IPS DF 6.9 (cell line): ENCODE results near the gene MPDZ.

Source experiments
- DNase-seq: peaks from one replicate; pipeline ENCODE4 v3.0.0-alpha.2; 2013; ENCODE audit warnings: low read depth, low spot score
- H3K27ac ChIP-seq: one replicate; pipeline ENCODE4 v1.5.1; 2013; ENCODE audit warnings: low read length, control low read depth
- H3K27me3 ChIP-seq: 2 replicates; pipeline ENCODE4 v1.6.1; 2013; ENCODE audit warnings: mild to moderate bottlenecking, low read length; ENCODE audit not compliant: control insufficient read depth, insufficient read depth
- H3K36me3 ChIP-seq: 2 replicates; pipeline ENCODE4 v1.6.1; 2013; ENCODE audit warnings: low read length; ENCODE audit not compliant: control insufficient read depth, insufficient read depth
- H3K4me1 ChIP-seq: 2 replicates; pipeline ENCODE4 v1.6.1; 2013; ENCODE audit warnings: low read length; ENCODE audit not compliant: control insufficient read depth, insufficient read depth
- H3K4me3 ChIP-seq: 2 replicates; pipeline ENCODE4 v1.5.1; 2013; ENCODE audit warnings: mild to moderate bottlenecking, low read length
- H3K9me3 ChIP-seq: 2 replicates; pipeline ENCODE4 v1.6.1; 2013; ENCODE audit warnings: low read length, inconsistent platforms; ENCODE audit not compliant: control insufficient read depth, insufficient read depth
- WGBS: extraction: QIAGEN DNeasy Blood & Tissue Kit; methylation state at CpG from one replicate; pipeline ENCODE4 v1.1.7; 2013; ENCODE audit warnings: mixed read lengths, missing lambda C conversion rate; ENCODE audit not compliant: insufficient read length, insufficient coverage; 5-methylcytosine and 5-hydroxymethylcytosine counted together

Gene MPDZ

GRCh38 chr9:13186774-13187173 is 92.7 kb downstream of the MPDZ start:
- Histone ChIP-seq H3K4me3 (no peak overlapping the region), H3K27me3 (no peaks in the 10 kb centered on the region), H3K27ac (no peak overlapping the region), H3K4me1 (no peaks in the 10 kb centered on the region), H3K36me3 (peaks cover 1% of the 10 kb centered on the region; the same call in 1 of the 2 replicates), H3K9me3 (no peaks in the 10 kb centered on the region)
- DNase-seq = no peak
- no CpG with 5 or more reads among the region's 5 CpGs for WGBS

GRCh38 chr9:13186091-13186490 is 93.4 kb downstream of the MPDZ start:
- no peak for DNase-seq
- 100% methylated on average over 1 of the region's 1 CpG for WGBS
- H3K36me3 ChIP-seq = peaks cover 2% of the 10 kb centered on the region; the same call in 1 of the 2 replicates
- no peaks in the 10 kb centered on the region for H3K9me3 ChIP-seq
- no peaks in the 10 kb centered on the region for H3K27me3 ChIP-seq
- no peak overlapping the region for H3K4me3 ChIP-seq
- H3K4me1 ChIP-seq = no peaks in the 10 kb centered on the region
- H3K27ac ChIP-seq = no peak overlapping the region

DNA sequence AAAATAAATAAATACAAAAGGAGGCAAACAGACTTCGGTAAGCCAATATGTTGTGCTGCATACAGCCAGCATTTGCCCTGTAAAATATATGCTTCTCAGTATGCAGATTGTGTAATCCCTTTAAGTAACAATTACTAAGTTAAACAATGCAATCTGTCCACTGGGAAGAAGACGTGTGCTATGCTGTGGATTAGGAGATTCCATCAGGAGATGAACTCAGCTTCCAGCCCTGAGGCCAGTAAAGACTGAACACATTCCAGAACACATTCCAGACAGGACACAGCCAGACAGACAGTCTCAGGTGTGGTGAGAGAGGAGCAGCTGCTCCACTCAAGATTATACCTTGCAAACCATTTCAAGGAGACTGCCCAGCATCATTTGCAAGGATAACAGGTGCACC is 97.8 kb downstream of the MPDZ start:
- H3K4me1 ChIP-seq = no peaks in the 10 kb centered on the region
- no peak overlapping the region for H3K4me3 ChIP-seq
- no CpG with 5 or more reads among the region's 2 CpGs for WGBS
- no peak for DNase-seq
- H3K27me3 ChIP-seq = no peaks in the 10 kb centered on the region
- no peaks in the 10 kb centered on the region for H3K9me3 ChIP-seq
- H3K27ac ChIP-seq = no peak overlapping the region
- H3K36me3 ChIP-seq = peaks cover 2% of the 10 kb centered on the region; the same call in 1 of the 2 replicates

GRCh38 chr9:13179257-13179656 is 100.2 kb downstream of the MPDZ start:
- DNase-seq = no peak
- Histone ChIP-seq H3K4me3 (no peak overlapping the region), H3K4me1 (no peaks in the 10 kb centered on the region), H3K27ac (no peak overlapping the region), H3K9me3 (no peaks in the 10 kb centered on the region), H3K27me3 (no peaks in the 10 kb centered on the region), H3K36me3 (peaks cover 2% of the 10 kb centered on the region; the same call in 1 of the 2 replicates)
- WGBS = no CpG with 5 or more reads among the region's 3 CpGs

DNA sequence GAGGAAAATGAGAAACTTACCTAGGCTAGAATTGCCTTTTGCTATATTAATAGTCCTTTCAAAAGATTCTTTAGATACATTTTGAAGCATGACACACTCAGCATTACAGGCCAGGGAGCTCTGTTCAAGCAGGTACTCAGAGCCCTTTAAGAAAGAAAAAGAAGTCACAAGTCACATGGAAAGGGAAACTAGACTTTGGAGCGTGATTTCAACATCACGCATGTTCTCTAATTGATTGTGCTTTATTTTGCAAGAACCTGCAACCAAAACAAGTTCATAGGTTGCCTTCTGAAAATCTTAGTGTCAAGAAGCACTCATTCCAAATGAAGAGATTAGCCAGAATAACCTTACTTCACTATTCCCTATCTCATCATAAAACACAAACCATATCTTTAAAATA is 103.8 kb downstream of the MPDZ start:
- Histone ChIP-seq H3K36me3 (no peaks in the 10 kb centered on the region), H3K9me3 (no peaks in the 10 kb centered on the region), H3K4me1 (no peaks in the 10 kb centered on the region), H3K27ac (no peak overlapping the region), H3K27me3 (no peaks in the 10 kb centered on the region), H3K4me3 (no peak overlapping the region)
- no CpG with 5 or more reads among the region's 2 CpGs for WGBS
- no peak for DNase-seq

DNA sequence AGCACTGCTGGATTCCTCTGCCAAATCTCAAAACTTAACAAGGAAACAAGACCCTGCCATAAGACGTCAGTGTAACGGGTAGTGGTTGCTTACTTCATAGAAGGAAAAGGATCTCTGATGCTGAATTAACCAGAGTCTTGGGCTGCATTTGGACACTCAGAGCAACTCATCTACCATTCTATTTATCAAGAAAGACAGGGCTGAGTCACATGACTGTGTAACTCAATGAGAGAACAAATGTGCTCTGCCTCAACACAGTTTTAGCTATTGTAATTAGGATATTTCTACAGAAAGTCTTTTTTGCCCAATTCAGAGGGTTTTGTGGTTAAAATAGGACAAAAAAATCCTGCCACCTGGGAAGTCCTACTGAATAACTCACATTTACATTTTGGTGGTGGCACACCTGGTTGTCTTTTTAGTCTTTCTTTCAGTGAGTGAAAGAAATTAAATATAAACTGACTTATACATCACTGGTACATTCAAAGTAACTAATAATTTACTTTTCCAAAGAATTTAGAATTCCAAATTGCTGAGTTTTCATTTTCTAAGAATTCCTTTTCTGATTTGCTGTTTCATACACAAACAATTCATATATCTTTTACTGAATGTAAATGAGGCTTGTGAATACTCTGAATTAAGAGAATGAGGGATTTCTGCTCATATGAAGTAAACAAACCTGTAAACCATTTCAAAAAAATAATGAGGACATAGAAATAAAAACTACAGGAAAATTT is 104.4 kb downstream of the MPDZ start:
- no CpG with 5 or more reads among the region's 2 CpGs for WGBS
- Histone ChIP-seq H3K27ac (no peak overlapping the region), H3K4me3 (no peak overlapping the region), H3K27me3 (no peaks in the 10 kb centered on the region), H3K36me3 (no peaks in the 10 kb centered on the region), H3K9me3 (no peaks in the 10 kb centered on the region), H3K4me1 (no peaks in the 10 kb centered on the region)
- no peak for DNase-seq

DNA sequence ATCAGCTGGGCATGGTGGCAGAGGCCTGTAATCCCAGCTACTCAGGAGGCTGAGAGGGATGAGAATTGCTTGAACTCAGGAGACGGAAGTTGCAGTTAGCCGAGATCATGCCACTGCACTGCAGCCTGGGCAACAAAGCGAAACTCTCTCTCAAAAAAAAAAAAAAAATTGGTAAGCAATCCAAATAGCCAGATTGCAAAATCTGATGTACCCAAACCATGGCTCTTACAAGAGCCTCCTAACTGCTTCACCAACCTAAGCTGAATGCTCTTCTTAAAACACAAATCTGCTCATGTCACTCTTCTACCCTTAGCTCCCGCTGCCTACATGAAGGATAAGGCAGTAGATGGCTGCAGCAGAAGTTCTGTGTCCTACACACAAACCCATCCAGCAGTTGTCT is 105.9 kb downstream of the MPDZ start:
- Histone ChIP-seq H3K27me3 (no peaks in the 10 kb centered on the region), H3K4me1 (no peaks in the 10 kb centered on the region), H3K36me3 (no peaks in the 10 kb centered on the region), H3K9me3 (no peaks in the 10 kb centered on the region), H3K27ac (no peak overlapping the region), H3K4me3 (no peak overlapping the region)
- WGBS = no CpG with 5 or more reads among the region's 4 CpGs
- DNase-seq = no peak

DNA sequence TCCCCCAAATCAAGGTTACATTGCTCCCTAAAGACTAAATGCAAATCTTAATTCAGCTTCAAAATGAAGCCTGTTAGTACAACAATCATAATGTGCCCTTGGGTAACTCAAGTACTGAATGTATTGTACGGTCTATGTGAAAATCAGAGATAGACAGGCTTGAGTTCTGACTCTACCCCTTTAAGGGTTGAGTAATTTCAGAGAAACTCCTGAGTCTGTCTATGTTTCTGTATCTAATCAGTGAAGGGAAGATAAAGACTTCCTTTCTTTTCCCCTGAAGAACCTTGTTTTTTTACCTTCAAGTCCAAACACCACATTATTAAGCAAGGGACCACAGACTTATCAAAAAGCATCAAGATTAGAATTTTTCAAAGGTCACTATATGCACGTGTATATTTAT is 108.2 kb downstream of the MPDZ start:
- Histone ChIP-seq H3K4me3 (no peak overlapping the region), H3K4me1 (no peaks in the 10 kb centered on the region), H3K27me3 (no peaks in the 10 kb centered on the region), H3K27ac (no peak overlapping the region), H3K36me3 (no peaks in the 10 kb centered on the region; the same call in 1 of the 2 replicates), H3K9me3 (no peaks in the 10 kb centered on the region)
- no CpG with 5 or more reads among the region's 2 CpGs for WGBS
- no peak for DNase-seq

DNA sequence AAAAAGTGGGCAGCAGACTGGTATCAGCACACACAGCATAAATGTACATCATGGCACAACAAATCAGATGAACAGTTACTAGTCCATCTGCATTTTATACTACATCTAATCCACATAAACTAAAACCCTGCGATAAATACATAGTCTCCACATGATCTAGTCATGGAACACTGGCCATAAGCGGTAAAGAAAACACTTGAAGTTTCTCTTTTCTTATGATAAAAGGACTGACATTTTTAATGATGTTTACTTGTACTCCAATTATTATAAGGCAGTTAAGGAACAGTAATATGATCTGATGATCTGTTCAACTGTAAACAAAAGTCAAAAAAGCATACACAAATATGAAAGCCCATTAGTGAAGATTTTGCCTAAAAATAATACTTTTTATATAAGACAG is 112.5 kb downstream of the MPDZ start:
- H3K9me3 ChIP-seq = no peaks in the 10 kb centered on the region
- H3K27ac ChIP-seq = no peak overlapping the region
- no peak for DNase-seq
- H3K4me3 ChIP-seq = no peak overlapping the region
- H3K36me3 ChIP-seq = no peaks in the 10 kb centered on the region; the same call in 1 of the 2 replicates
- WGBS = no CpG with 5 or more reads among the region's 2 CpGs
- H3K27me3 ChIP-seq = no peaks in the 10 kb centered on the region
- H3K4me1 ChIP-seq = peaks cover 1% of the 10 kb centered on the region; the same call in 1 of the 2 replicates

GRCh38 chr9:13165956-13166355 is 113.5 kb downstream of the MPDZ start:
- no peak for DNase-seq
- no peaks in the 10 kb centered on the region for H3K9me3 ChIP-seq
- H3K36me3 ChIP-seq = no peaks in the 10 kb centered on the region; the same call in 1 of the 2 replicates

More at GRCh38 chr9:13165956-13166355, 113.5 kb downstream of the MPDZ start:
- Histone ChIP-seq H3K27ac (no peak overlapping the region), H3K4me3 (no peak overlapping the region), H3K27me3 (no peaks in the 10 kb centered on the region), H3K4me1 (peaks cover 1% of the 10 kb centered on the region; the same call in 1 of the 2 replicates)
- no CpG with 5 or more reads among the region's 2 CpGs for WGBS
